CD4-positive, alpha-beta T cell (primary cell): Measurements from ENCODE around the gene FHOD3. TPM values are rescaled to one million over a fixed set of nuclear protein-coding genes. Genes with fewer than 3 reads are reported as not detected.

Experiments
- ATAC-seq: fragments of 200-7000 bp; cut with Tn5 transposase; one replicate; pipeline ENCODE4 v1.10.0; 2022; ENCODE audit warnings: mild to moderate bottlenecking; ENCODE audit not compliant: poor library complexity
- CTCF ChIA-PET: fragments of 350-600 bp; sonication (Branson Sonifier 250); formaldehyde crosslinking; loops from one replicate; lab custom pipeline; 2021; ENCODE audit warnings: antibody characterized with exemption, inconsistent platforms; lab: Charles Lee
- POLR2A ChIA-PET: fragments of 350-600 bp; sonication (Branson Sonifier 250); formaldehyde crosslinking; loops from one replicate; lab custom pipeline; 2021; ENCODE audit warnings: antibody characterized with exemption, inconsistent platforms; lab: Charles Lee
- DNase-seq, 14 experiments: peaks; one replicate each; pipeline ENCODE4 v3.0.0-alpha.2; 2013 to 2020; ENCODE audit warnings: mixed read lengths in 2 of 14
- H3K27ac ChIP-seq, 2 donors: one replicate each; pipeline versions ENCODE4 v1.5.1 to v1.7.0; 2013; ENCODE audit warnings: low read length in 2 of 2, low read depth in 1 of 2, mild to moderate bottlenecking in 1 of 2
- H3K27me3 ChIP-seq, 2 experiments: 1 replicate in 1 of 2; 2 replicates in 1 of 2; pipeline versions ENCODE4 v1.6.1 to v1.7.0; 2013; ENCODE audit warnings: low read length in 2 of 2, control low read depth in 1 of 2, mild to moderate bottlenecking in 1 of 2, moderate library complexity in 1 of 2; ENCODE audit not compliant: insufficient read depth in 2 of 2, control insufficient read depth in 1 of 2
- H3K36me3 ChIP-seq: one replicate; pipeline ENCODE4 v1.6.1; 2013; ENCODE audit warnings: low read length, control low read depth; ENCODE audit not compliant: insufficient read depth
- H3K4me1 ChIP-seq: one replicate; pipeline ENCODE4 v1.6.1; 2013; ENCODE audit warnings: low read length, control low read depth; ENCODE audit not compliant: insufficient read depth
- H3K4me3 ChIP-seq: one replicate; pipeline ENCODE4 v1.5.1; 2013; ENCODE audit warnings: mild to moderate bottlenecking, low read length, moderate library complexity
- H3K9me3 ChIP-seq, 2 experiments: 1 replicate in 1 of 2; 2 replicates in 1 of 2; pipeline versions ENCODE4 v1.6.1 to v1.7.0; 2013; ENCODE audit warnings: low read length in 2 of 2, mild to moderate bottlenecking in 2 of 2, control low read depth in 1 of 2, moderate library complexity in 1 of 2; ENCODE audit not compliant: control insufficient read depth in 1 of 2, insufficient read depth in 1 of 2
- H3K27ac Mint-ChIP-seq: one replicate; pipeline ENCODE4 v1.8.0; 2020; ENCODE audit warnings: mixed read lengths
- H3K27me3 Mint-ChIP-seq: one replicate; pipeline ENCODE4 v1.8.0; 2021; ENCODE audit warnings: mixed read lengths
- H3K36me3 Mint-ChIP-seq: one replicate; pipeline ENCODE4 v1.8.0; 2021; ENCODE audit warnings: low read depth, mixed read lengths
- H3K4me1 Mint-ChIP-seq: one replicate; pipeline ENCODE4 v1.8.0; 2021; ENCODE audit warnings: low read depth, mixed read lengths
- H3K4me3 Mint-ChIP-seq: one replicate; pipeline ENCODE4 v1.8.0; 2020; ENCODE audit warnings: mild to moderate bottlenecking, mixed read lengths
- H3K9me3 Mint-ChIP-seq: one replicate; pipeline ENCODE4 v1.8.0; 2020; ENCODE audit warnings: mixed read lengths
- CTCF ChIP-seq: fragments of 200-600 bp; IDR thresholded peaks from one replicate; pipeline ENCODE4 v1.8.0; 2022; ENCODE audit warnings: antibody characterized with exemption, mild to moderate bottlenecking
- intact Hi-C, 2 experiments: fragments of 100-400 bp; cut with DNase I in 1 of 2; cut with micrococcal nuclease in 1 of 2; formaldehyde crosslinking; loops; one replicate each; pipeline versions ENCODE4 v1.15.1 to v1.9.0; 2023 to 2025; cut with DNase I, micrococcal nuclease
- total RNA-seq, 174 experiments: library from RNA in 2 of 174; stranded (reverse) in 2 of 174; gene quantifications; one replicate each; pipeline ENCODE4 v1.2.3 and lab custom pipeline; 2021 to 2026

FHOD3 gene
- total RNA-seq, 2 experiments from 2014 or later, result not detected

DNA sequence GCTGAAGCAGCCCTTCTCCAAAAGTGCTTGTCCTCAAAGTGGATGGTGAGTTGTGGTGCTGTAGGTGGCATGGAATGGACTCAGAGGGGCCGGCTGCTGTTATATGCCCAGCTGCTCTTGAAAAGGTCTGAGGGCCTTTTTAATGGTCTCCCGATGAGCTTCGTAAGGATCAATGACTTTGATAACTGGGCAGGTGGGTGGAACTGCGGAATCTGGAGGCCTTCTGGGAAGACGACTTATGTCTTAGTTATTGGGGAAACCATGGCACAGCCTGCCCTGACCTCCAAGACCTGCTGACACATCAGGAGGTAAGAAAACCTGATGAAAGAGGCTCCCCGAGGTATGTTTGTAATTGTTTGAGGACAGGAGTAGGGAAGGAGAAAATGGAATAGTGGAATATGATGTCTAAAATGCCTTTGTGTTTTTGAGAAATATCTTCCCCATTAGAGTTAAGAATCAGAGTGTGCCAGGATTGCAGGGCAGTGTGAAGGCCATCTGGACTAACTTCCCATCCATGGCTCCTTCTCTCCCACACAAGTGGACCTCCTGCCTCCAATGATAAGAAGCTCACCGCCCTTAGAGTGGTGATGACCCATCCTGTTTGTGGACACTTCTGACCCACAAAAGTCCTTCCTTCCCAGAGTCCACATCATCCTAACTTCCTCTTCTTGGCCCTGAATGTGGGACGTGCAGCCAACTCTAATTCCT is 236.1 kb downstream of the FHOD3 start:
- H3K27ac Mint-ChIP-seq, result no peak overlapping the region
- intact Hi-C loops, result no loop called here
- POLR2A ChIA-PET, result no interaction called here
- H3K4me1 Mint-ChIP-seq, result peaks cover 18% of the 10 kb centered on the region
- no peaks in the 10 kb centered on the region for H3K36me3 Mint-ChIP-seq
- peaks cover 0 to 7% of the 10 kb centered on the region in 2 experiments for H3K9me3 ChIP-seq
- TF ChIP-seq CTCF, result no peak
- no peak overlapping the region for H3K27ac ChIP-seq
- H3K27me3 ChIP-seq, result no peaks in the 10 kb centered on the region
- DNase-seq, result no peak
- H3K4me3 Mint-ChIP-seq, result peak overlapping the region; percentile 17
- H3K4me3 ChIP-seq, result no peak overlapping the region
- H3K4me1 ChIP-seq, result no peaks in the 10 kb centered on the region
- CTCF ChIA-PET, result no interaction called here
- no peaks in the 10 kb centered on the region for H3K27me3 Mint-ChIP-seq
- ATAC-seq, result no peak
- H3K36me3 ChIP-seq, result no peaks in the 10 kb centered on the region
- H3K9me3 Mint-ChIP-seq, result no peaks in the 10 kb centered on the region

DNA sequence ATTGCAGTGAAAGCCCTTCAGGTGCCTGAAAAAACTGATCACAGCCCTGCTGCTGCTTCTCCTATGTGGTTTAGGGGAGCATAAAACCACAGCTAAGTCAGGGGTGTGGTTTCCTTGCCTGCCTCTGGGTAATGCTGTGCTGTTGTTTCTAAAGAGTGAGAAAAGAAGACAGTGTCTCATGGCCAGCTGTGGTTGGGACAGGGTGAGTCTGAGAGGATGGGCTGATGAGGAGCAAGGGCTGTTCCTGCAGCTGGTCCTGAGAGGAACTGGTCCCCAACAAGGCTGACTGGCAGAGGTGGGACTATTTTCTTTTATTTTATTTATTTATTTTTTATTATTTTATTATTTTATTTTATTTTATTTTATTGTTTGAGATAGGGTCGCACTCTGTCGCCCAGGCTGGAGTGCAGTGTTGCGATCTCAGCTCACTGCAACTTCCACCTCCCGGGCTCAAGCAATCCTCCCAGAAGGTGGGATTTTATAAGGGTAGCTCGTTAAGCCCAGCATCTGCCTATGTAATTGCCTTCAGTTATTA is 236.7 kb downstream of the FHOD3 start:
- intact Hi-C loops, result no loop called here
- Histone ChIP-seq H3K27ac (no peak overlapping the region), H3K4me1 (no peaks in the 10 kb centered on the region), H3K36me3 (no peaks in the 10 kb centered on the region), H3K4me3 (no peak overlapping the region), H3K27me3 (no peaks in the 10 kb centered on the region), H3K9me3 (peaks cover 0 to 7% of the 10 kb centered on the region in 2 experiments)
- no peak for TF ChIP-seq CTCF
- peak in 4 of 14 experiments; percentile 8 to 38 (median 17) for DNase-seq
- Mint-ChIP-seq H3K27me3 (no peaks in the 10 kb centered on the region), H3K9me3 (no peaks in the 10 kb centered on the region), H3K4me3 (peak overlapping the region; percentile 17), H3K4me1 (peaks cover 18% of the 10 kb centered on the region), H3K36me3 (no peaks in the 10 kb centered on the region), H3K27ac (no peak overlapping the region)
- ChIA-PET POLR2A (no interaction called here), CTCF (no interaction called here)
- peak; percentile 56 for ATAC-seq

GRCh38 chr18:36535202-36535935 is 237.9 kb downstream of the FHOD3 start:
- H3K4me3 ChIP-seq, result no peak overlapping the region
- no peak for DNase-seq
- ChIA-PET CTCF (no interaction called here), POLR2A (no interaction called here)
- Mint-ChIP-seq H3K4me3 (no peak overlapping the region), H3K4me1 (peaks cover 18% of the 10 kb centered on the region), H3K27ac (no peak overlapping the region), H3K36me3 (no peaks in the 10 kb centered on the region), H3K9me3 (no peaks in the 10 kb centered on the region), H3K27me3 (no peaks in the 10 kb centered on the region)
- H3K27ac ChIP-seq, result no peak overlapping the region
- intact Hi-C loops, result no loop called here
- ATAC-seq, result no peak
- no peaks in the 10 kb centered on the region for H3K4me1 ChIP-seq
- TF ChIP-seq CTCF, result no peak
- H3K36me3 ChIP-seq, result no peaks in the 10 kb centered on the region
- H3K27me3 ChIP-seq, result no peaks in the 10 kb centered on the region
- peaks cover 0 to 7% of the 10 kb centered on the region in 2 experiments for H3K9me3 ChIP-seq
